Measurements from ENCODE around the gene SCAMP4. TPM values are rescaled to one million over a fixed set of nuclear protein-coding genes. Genes with fewer than 3 reads are reported as not detected.
A peak's percentile ranks its signal among the peaks of the same experiment; 100 is the strongest.

Gene SCAMP4
- polyA plus RNA-seq, 1 of the 3 experiments (the other 2 are of a cell fraction) = 30.0 TPM

GRCh38 chr19:1943661-1944087 is 38.5 kb downstream of the SCAMP4 start:
- Histone ChIP-seq H3K4me3 (ENCODE audit: low read depth in 2 of 2, low read length in 1 of 2) (no peak overlapping the region), H4K20me1 (ENCODE audit: insufficient read depth) (peaks cover 57% of the 10 kb centered on the region), H3K4me2 (peak overlapping the region; percentile 97; the same call in 1 of the 2 replicates), H3K27ac (ENCODE audit: low read depth in 2 of 2, low read length in 1 of 2) (peak overlapping the region in 1 of 2 experiments; percentile 18; a peak in 1 of 4 replicates), H3K27me3 (ENCODE audit: insufficient read depth) (no peaks in the 10 kb centered on the region), H3K9me3 (no peaks in the 10 kb centered on the region), H3K79me2 (ENCODE audit: insufficient read depth) (peaks cover 74% of the 10 kb centered on the region), H3K9ac (no peak overlapping the region), H3F3A (replicated peaks; ENCODE audit: insufficient read depth) (peaks cover 12% of the 10 kb centered on the region), H3K4me1 (ENCODE audit: control insufficient read depth in 1 of 2, insufficient read depth in 2 of 2, low read depth in 1 of 2, low read length in 1 of 2) (peaks cover 6 to 27% of the 10 kb centered on the region in 2 experiments; a peak in 3 of 4 replicates), H3K36me3 (replicated peaks in 1 of 2; ENCODE audit: control insufficient read depth in 1 of 2, insufficient read depth in 2 of 2, low read length in 1 of 2) (no peaks in the 10 kb centered on the region), H2AFZ (ENCODE audit: low read depth) (no peak overlapping the region), H3K9me2 (no peaks in the 10 kb centered on the region)
- ChIA-PET CTCF (interaction anchor here (0.6 to 2.3 kb wide), 5 partner anchors 9 to 373 kb away, joined by 3 to 15 read pairs (median 6); no protein-coding TSS in a partner anchor), POLR2A (no interaction called here)
- 83% methylated on average over 8 of the region's 22 CpGs for WGBS (ENCODE audit: low lambda C conversion rate)
- TF ChIP-seq RFX5 (IDR thresholded peaks at IDR 0.05; ENCODE audit: low read length) (no peak), ZBTB33 (IDR thresholded peaks at IDR 0.05; ENCODE audit: borderline replicate concordance, low read depth) (no peak), GATA2 (CRISPR knock-in tag; IDR thresholded peaks at IDR 0.05) (no peak)
- DNase-seq = no peak

GRCh38 chr19:1944088-1944915 is 39.1 kb downstream of the SCAMP4 start:
- ChIA-PET CTCF (interaction anchor here (0.9 to 2.7 kb wide), 5 partner anchors 12 to 37 kb away, joined by 3 to 24 read pairs (median 15); no protein-coding TSS in a partner anchor), POLR2A (no interaction called here)
- Histone ChIP-seq H3K36me3 (replicated peaks in 1 of 2; ENCODE audit: control insufficient read depth in 1 of 2, insufficient read depth in 2 of 2, low read length in 1 of 2) (no peaks in the 10 kb centered on the region), H3K4me2 (peak overlapping the region; percentile 97; the same call in 1 of the 2 replicates), H3K9me3 (no peaks in the 10 kb centered on the region), H3K79me2 (ENCODE audit: insufficient read depth) (peaks cover 81% of the 10 kb centered on the region), H3K4me3 (ENCODE audit: low read depth in 2 of 2, low read length in 1 of 2) (no peak overlapping the region), H3K9me2 (no peaks in the 10 kb centered on the region), H3F3A (replicated peaks; ENCODE audit: insufficient read depth) (peaks cover 12% of the 10 kb centered on the region), H3K27ac (ENCODE audit: low read depth in 2 of 2, low read length in 1 of 2) (peak overlapping the region in 1 of 2 experiments; percentile 18; a peak in 1 of 4 replicates), H3K27me3 (ENCODE audit: insufficient read depth) (no peaks in the 10 kb centered on the region), H4K20me1 (ENCODE audit: insufficient read depth) (peaks cover 63% of the 10 kb centered on the region), H2AFZ (ENCODE audit: low read depth) (no peak overlapping the region), H3K4me1 (ENCODE audit: control insufficient read depth in 1 of 2, insufficient read depth in 2 of 2, low read depth in 1 of 2, low read length in 1 of 2) (peaks cover 6 to 27% of the 10 kb centered on the region in 2 experiments; a peak in 3 of 4 replicates), H3K9ac (no peak overlapping the region)
- 97% methylated on average over 9 of the region's 42 CpGs for WGBS (ENCODE audit: low lambda C conversion rate)
- DNase-seq = no peak
- TF ChIP-seq TAF1 (IDR thresholded peaks at IDR 0.05; ENCODE audit: borderline replicate concordance, low read depth, low read length) = no peak
- TF ChIP-seq ELF1 (IDR thresholded peaks at IDR 0.05) = no peak
- TF ChIP-seq USF1 (IDR thresholded peaks at IDR 0.05; ENCODE audit: borderline replicate concordance, low read depth) = no peak
- TF ChIP-seq ZBTB33 (IDR thresholded peaks at IDR 0.05; ENCODE audit: borderline replicate concordance, low read depth) = no peak
- no peak for TF ChIP-seq PBX3 (IDR thresholded peaks at IDR 0.05)
- TF ChIP-seq RXRA (IDR thresholded peaks at IDR 0.05; ENCODE audit: borderline replicate concordance, low read depth) = no peak
- no peak for TF ChIP-seq MAX (IDR thresholded peaks at IDR 0.05; ENCODE audit: low read depth)
- no peak for TF ChIP-seq TEAD4 (IDR thresholded peaks at IDR 0.05; ENCODE audit: borderline replicate concordance, insufficient read depth)
- no peak for TF ChIP-seq NRF1 (IDR thresholded peaks at IDR 0.05; ENCODE audit: low read depth, low read length)
- TF ChIP-seq REST (IDR thresholded peaks at IDR 0.05; ENCODE audit: low read depth, low read length) = no peak
